Heart right ventricle (tissue), 16 donors: Measurements from ENCODE around the gene PRR19. TPM values are rescaled to one million over a fixed set of nuclear protein-coding genes. Genes with fewer than 3 reads are reported as not detected.

ENCODE experiments used
- ATAC-seq, 8 donors: fragments of 200-7000 bp; cut with Tn5 transposase; one replicate each; pipeline ENCODE4 v1.9.1; 2020; ENCODE audit warnings: mild to moderate bottlenecking in 8 of 8, moderate library complexity in 8 of 8, moderate number of reproducible peaks in 1 of 8
- DNase-seq, 2 donors: peaks; one replicate each; pipeline ENCODE4 v3.0.0-alpha.2; 2020
- H3K27ac ChIP-seq, 10 donors: fragments of 200-600 bp; sonication (generic) in 2 of 10; one replicate each; pipeline versions ENCODE4 v1.5.0 to v1.8.0; 2020 to 2022; ENCODE audit warnings: mild to moderate bottlenecking in 3 of 10
- H3K27me3 ChIP-seq, 7 donors: fragments of 200-600 bp; one replicate each; pipeline ENCODE4 v1.8.0; 2021 to 2022; ENCODE audit warnings: mild to moderate bottlenecking in 2 of 7
- H3K36me3 ChIP-seq, 9 donors: fragments of 200-600 bp; sonication (generic) in 1 of 9; one replicate each; pipeline versions ENCODE4 v1.5.0 to v1.8.0; 2020 to 2022; ENCODE audit warnings: mild to moderate bottlenecking in 2 of 9
- H3K4me1 ChIP-seq, 9 donors: fragments of 200-600 bp; sonication (generic) in 1 of 9; one replicate each; pipeline versions ENCODE4 v1.5.0 to v1.8.0; 2020 to 2022; ENCODE audit warnings: mild to moderate bottlenecking in 4 of 9
- H3K4me3 ChIP-seq, 10 donors: fragments of 200-600 bp; sonication (generic) in 2 of 10; one replicate each; pipeline versions ENCODE4 v1.5.0 to v1.8.0; 2020 to 2022; ENCODE audit warnings: mild to moderate bottlenecking in 7 of 10, moderate library complexity in 2 of 10
- H3K9me3 ChIP-seq, 11 donors: fragments of 200-600 bp in 10 of 11; sonication (generic) in 2 of 11; one replicate each; pipeline versions ENCODE4 v1.5.0 to v1.8.0; 2013 to 2022; ENCODE audit warnings: mild to moderate bottlenecking in 2 of 11, control low read depth in 1 of 11, moderate library complexity in 1 of 11
- WGBS, 2 donors: extraction: QIAGEN DNeasy Blood & Tissue Kit; methylation state at CpG; one replicate each; pipeline ENCODE4 v1.1.7; 2013; ENCODE audit warnings: inconsistent platforms in 1 of 2; 5-methylcytosine and 5-hydroxymethylcytosine counted together
- intact Hi-C, 10 donors: fragments of 100-400 bp; cut with DNase I; formaldehyde crosslinking; loops; one replicate each; pipeline versions ENCODE4 v1.11.1 to v1.14.2; 2022
- polyA plus RNA-seq, 2 donors: library from polyadenylated mRNA; stranded (reverse); fragments of 200-250 nt; gene quantifications; one replicate each; pipeline ENCODE4 v1.2.3, GENCODE V29; 2013
- total RNA-seq, 10 donors: library from RNA; stranded (reverse); fragmentation: NEBNext Ultra II Directional in 3 of 10; extraction: Animal tissue kit (Norgen Biotek cat#: 25700) in 3 of 10; gene quantifications; one replicate each; pipeline versions ENCODE4 v1.2.1 to v1.2.4, GENCODE V29; 2021 to 2023
- TF ChIP-seq, protein P1 (sequence below), 9 donors: fragments of 200-600 bp; sonication (generic) in 2 of 9; IDR thresholded peaks; one replicate each; pipeline versions ENCODE4 v1.5.0 to v1.8.0; 2021 to 2022; ENCODE audit warnings: antibody characterized with exemption in 9 of 9, mild to moderate bottlenecking in 5 of 9, moderate library complexity in 1 of 9
- donor health status: Arrhythmogenic right ventricular cardiomyopathy.
- donor health status: ischemic (EF 13 %, LVEDD 7.1; RV severe dilation, severe dysfunction).
- donor health status: healthy with polysubstance abuse.
- donor health status: DM: no; HTN: yes; CAD: no.
- donor health status: DM: no; HTN: no; CAD: no.
- donor health status: ischemic (EF 25% LVEDD 6.9; RV normal size, moderate dysfunction).
- donor health status: ischemic (EF 25% LVEDD 5.7; RV mildly dilated, moderate dysfunction).
- donor health status: healthy.
- donor health status: DM: yes; HTN: yes; CAD: no.
- donor health status: Ischemic cardiomyopathy.
- donor health status: ischemic (EF 35%, LVEDD 5.7; RV mildly dilated, moderate dysfunction).
- donor health status: nonischemic (EF 11% LVEDD 7.7; RV severe dilation, severe dysfunction).
- donor health status: DM: yes; HTN: yes; CAD: no.
- donor health status: PGD.
- donor health status: ischemic (EF 29% LVEDD 5.4; RV normal size, mild dysfunction).
- donor health status: nonischemic (EF 23%, LVEDD 6.1; RV moderate dilation, normal function).

Gene PRR19
- total and polyA plus RNA-seq, 12 donors = 0.16 to 0.21 (median 0.18) TPM; not detected in 7

DNA sequence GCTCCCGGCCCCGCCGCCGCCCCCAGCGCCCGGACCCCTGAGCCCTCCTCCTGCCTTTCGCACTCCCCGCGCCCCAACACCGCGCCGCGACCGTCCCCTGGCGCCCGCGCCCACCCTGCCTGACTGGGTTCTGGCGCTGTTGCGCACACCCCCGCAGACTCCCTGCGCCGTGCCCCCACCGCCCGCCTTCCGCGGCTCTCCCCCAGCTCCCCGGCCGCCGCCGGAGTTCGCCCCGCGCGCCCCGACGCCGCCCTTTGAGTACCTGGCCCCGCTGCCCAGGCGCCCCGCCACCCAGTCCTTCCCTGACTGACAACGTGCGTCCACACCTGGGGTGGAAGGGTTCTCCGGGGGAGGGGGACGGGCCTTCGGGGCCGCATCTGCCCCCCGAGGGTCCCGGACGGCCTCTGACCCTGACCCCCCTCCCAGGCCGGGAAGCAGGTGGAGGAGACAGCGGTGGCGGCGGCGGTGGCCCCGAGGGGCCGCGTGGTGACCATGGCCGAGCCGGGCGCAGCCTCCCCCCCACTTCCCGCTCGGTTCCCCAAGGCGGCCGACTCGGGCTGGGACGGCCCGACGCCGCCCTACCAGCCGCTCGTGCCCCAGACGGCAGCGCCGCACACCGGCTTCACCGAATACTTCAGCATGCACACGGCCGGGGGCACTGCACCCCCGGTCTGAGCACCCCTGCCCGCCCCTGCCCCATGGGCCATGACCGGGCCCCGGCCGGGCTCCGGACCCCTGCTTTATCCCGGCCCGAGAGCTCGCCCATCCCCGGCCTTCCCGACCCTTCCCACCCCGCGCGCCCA, 22.1 kb downstream of the PRR19 start:
- TF ChIP-seq, protein P1, sequence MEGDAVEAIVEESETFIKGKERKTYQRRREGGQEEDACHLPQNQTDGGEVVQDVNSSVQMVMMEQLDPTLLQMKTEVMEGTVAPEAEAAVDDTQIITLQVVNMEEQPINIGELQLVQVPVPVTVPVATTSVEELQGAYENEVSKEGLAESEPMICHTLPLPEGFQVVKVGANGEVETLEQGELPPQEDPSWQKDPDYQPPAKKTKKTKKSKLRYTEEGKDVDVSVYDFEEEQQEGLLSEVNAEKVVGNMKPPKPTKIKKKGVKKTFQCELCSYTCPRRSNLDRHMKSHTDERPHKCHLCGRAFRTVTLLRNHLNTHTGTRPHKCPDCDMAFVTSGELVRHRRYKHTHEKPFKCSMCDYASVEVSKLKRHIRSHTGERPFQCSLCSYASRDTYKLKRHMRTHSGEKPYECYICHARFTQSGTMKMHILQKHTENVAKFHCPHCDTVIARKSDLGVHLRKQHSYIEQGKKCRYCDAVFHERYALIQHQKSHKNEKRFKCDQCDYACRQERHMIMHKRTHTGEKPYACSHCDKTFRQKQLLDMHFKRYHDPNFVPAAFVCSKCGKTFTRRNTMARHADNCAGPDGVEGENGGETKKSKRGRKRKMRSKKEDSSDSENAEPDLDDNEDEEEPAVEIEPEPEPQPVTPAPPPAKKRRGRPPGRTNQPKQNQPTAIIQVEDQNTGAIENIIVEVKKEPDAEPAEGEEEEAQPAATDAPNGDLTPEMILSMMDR (IDR thresholded peaks at IDR 0.05) = peak in 1 of 9 donors; percentile 19
- DNase-seq (no peak), ATAC-seq (no peak)
- Histone ChIP-seq H3K4me3 (peak overlapping the region in 8 of 10 donors; percentile 72 to 96 (median 82)), H3K9me3 (no peaks in the 10 kb centered on the region), H3K36me3 (no peaks in the 10 kb centered on the region), H3K27ac (no peak overlapping the region), H3K4me1 (peaks cover 9 to 36% (median 29%) of the 10 kb centered on the region in 9 donors), H3K27me3 (peaks cover 12 to 35% (median 26%) of the 10 kb centered on the region in 7 donors)
- WGBS, 2 donors = 2 to 3% methylated on average over 72 to 92 of the region's 92 CpGs
- intact Hi-C loops = loop anchor here in 7 of 10 donors (2.0 to 10.0 kb wide), 3 partner anchors 189 to 192 kb away; partner anchors contain the start of gene POU2F2 (in 7 of the 7)

DNA sequence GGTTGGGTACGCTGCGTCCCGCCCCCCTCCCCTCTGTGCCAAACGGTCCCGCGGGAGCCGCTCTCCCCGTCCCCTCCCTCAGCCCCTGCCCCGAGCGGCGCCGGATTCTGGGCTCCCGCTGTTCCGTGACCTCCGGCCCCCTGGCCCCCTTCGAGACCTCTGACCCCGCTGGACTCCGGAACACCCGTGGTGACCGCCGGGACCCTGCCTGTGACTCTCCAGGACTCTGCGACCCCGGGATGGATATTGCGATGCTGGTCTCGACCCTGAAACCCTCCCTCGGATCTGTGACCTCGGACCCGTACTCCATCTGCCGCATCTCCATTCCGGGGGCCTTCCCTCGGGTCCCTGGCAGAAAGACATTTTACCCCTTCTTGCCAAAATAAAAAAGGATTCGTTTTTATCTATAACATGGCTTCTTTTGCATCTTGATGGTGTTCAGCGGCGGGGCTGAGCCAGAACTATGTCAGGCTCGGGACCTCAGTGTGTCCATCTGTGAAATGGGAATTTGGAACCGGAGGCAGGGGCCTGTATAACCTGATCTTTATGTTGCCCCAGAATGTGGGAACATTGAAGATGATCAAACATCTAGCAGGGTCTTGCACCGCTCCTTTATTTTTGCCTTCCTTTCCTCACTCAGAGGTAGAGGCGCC, 22.8 kb downstream of the PRR19 start:
- Histone ChIP-seq H3K36me3 (no peaks in the 10 kb centered on the region), H3K9me3 (no peaks in the 10 kb centered on the region), H3K27me3 (peaks cover 12 to 35% (median 26%) of the 10 kb centered on the region in 7 donors), H3K4me3 (peak overlapping the region in 8 of 10 donors; percentile 72 to 96 (median 82)), H3K4me1 (peaks cover 9 to 36% (median 29%) of the 10 kb centered on the region in 9 donors), H3K27ac (no peak overlapping the region)
- intact Hi-C loops = loop anchor here in 7 of 10 donors (1.0 to 10.0 kb wide), 6 partner anchors 73 to 192 kb away; partner anchors contain the start of gene POU2F2 (in 7 of the 7)
- WGBS, 2 donors = 3% methylated on average over 29 to 38 of the region's 38 CpGs
- DNase-seq = no peak
- ATAC-seq = no peak
- TF ChIP-seq, protein P1 (IDR thresholded peaks at IDR 0.05) = peak in 1 of 9 donors; percentile 77

DNA sequence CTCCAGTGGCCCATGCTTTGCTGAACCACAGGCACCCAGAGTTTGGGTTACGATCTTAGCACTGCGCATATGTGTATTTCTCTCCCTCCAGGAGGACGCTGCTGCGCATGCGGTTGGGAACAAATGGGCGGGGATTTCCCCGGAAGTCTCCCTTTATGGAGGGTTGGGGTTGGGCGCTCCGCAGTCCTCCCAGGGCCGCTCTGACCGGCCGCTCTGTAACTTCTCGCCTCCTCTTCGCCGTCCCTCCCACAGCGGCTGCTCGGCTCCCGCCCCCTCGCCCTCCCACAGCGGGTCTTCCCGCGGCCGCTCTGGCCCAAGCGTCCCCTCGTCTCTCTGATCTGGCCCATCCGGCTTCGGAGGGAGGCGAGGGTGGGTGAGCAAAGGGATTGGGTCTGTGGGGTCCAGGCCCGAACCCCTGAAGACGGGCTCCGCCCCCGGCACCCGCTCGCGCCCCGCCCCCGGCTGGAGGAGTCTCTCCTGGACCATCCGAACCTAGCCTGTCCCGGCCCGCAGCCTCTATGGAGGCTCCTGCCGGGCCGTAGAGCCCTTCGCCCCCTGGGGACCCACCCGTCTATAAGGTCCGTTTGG, 23.5 kb downstream of the PRR19 start, which contains the start of gene MEGF8:
Gene MEGF8, plus strand, starts transcription at position 328 of the 588 bp plus-strand sequence. CDS start 609 bp downstream, outside the sequence.
- TF ChIP-seq, protein P1 (IDR thresholded peaks at IDR 0.05) = peak in 8 of 9 donors; percentile 69 to 96 (median 86)
- H3K27me3 ChIP-seq = peaks cover 12 to 35% (median 26%) of the 10 kb centered on the region in 7 donors
- DNase-seq = peak; percentile 98
- H3K27ac ChIP-seq = peak within 1 kb of the TSS; percentile 51 to 90 (median 84)
- peaks cover 9 to 36% (median 29%) of the 10 kb centered on the region in 9 donors for H3K4me1 ChIP-seq
- no peaks in the 10 kb centered on the region for H3K9me3 ChIP-seq
- peak within 1 kb of the TSS; percentile 72 to 96 (median 84) for H3K4me3 ChIP-seq
- intact Hi-C loops = loop anchor here in 6 of 10 donors (1.0 to 10.0 kb wide), 5 partner anchors 72 to 193 kb away; partner anchors contain the start of gene POU2F2 (in 6 of the 6)
- no peaks in the 10 kb centered on the region for H3K36me3 ChIP-seq
- 0 to 1% methylated on average over 44 to 45 of the region's 45 CpGs for WGBS, 2 donors
- ATAC-seq = peak; percentile 98 to 99 (median 98)
